Brain pericyte (primary cell): Measurements from ENCODE around the gene EP300.

Experiments used
- DNase-seq: peaks from one replicate; pipeline ENCODE4 v3.0.0-alpha.2; 2012; ENCODE audit warnings: low read depth, low spot score

Gene EP300

GRCh38 chr22:41204992-41205900 lies 112.9 kb downstream of the EP300 start, which contains the start of gene L3MBTL2:
Gene L3MBTL2 (plus strand): TSS chr22:41205312. CDS start chr22:41205363, 51 bp downstream.
- peak; percentile 81 for DNase-seq

DNA sequence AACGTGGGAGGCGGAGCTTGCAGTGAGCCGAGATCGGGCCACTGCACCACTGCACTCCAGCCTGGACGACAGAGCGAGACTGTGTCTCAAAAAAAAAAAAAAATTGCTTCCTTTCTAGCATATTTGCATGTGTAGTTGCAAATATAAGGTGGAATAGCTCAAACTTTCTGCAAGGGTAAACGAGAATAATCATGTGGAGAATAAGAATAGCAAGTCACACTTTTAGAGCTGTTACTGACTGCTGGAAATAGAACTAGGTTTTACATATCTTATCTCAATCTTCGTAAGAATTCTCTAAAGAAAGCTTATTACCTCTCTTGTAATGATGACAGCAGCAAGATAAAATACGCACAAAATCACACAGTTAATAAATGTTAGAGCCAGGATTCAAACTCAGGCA lies 114.3 kb downstream of the EP300 start:
- no peak for DNase-seq

DNA sequence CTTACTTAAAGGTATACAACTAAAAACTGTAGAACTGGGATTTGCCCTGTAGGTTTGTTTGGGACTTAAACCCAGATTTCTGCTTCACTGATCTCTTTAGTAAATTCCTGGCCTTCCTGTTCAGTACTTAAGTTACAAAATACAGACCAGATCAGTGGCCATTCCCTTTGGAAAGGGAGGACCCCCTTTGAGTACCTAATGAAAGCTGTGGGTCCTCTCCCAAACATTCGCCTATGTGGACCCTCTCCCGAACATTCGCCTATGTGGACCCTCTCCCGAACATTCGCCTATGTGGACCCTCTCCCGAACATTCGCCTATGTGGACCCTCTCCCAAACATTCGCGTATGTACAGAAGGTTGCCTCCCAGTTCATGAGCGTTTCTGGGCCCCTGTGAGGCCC lies 123.0 kb downstream of the EP300 start:
- DNase-seq, result no peak

- DNase-seq, result no peak
Observed at GRCh38 chr22:41215926-41216325, 123.5 kb downstream of the EP300 start.

- no peak for DNase-seq
Observed at GRCh38 chr22:41216984-41217383, 124.6 kb downstream of the EP300 start.

- no peak for DNase-seq
Observed at GRCh38 chr22:41217553-41218157, 125.3 kb downstream of the EP300 start.

DNA sequence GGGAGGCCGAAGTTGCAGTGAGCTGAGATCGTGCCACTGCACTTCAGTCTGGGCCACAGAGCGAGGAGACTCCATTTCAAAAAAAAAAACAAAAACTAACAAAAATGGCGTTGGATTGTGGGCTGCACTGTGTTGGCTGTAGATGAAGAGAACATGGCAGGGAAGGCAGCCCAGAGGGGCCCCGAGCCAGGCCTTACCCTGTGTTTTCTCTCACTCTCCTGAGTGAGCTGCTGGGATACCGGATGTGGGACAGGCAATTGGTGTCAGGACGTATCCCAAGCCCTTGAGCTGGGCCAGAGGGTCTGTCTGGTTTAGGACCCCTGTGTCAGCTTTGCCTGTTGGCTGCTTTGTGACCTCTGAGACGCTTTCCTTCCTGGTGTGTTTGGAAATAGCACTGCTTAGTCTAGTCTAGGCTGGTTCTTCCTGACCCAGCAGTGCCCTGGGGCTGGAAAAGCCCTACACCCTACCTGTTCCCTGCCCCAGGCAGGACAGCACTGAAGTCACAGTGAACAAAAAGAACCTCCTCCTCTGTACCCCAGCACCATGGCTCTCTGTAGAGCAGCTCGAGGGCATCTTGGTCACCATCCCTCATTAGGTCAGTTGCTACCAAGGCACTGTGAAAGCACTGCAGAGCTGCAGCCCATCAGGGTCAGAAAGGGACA lies 130.6 kb downstream of the EP300 start:
- DNase-seq, result no peak

GRCh38 chr22:41223535-41223934 lies 131.1 kb downstream of the EP300 start:
- DNase-seq, result no peak

DNA sequence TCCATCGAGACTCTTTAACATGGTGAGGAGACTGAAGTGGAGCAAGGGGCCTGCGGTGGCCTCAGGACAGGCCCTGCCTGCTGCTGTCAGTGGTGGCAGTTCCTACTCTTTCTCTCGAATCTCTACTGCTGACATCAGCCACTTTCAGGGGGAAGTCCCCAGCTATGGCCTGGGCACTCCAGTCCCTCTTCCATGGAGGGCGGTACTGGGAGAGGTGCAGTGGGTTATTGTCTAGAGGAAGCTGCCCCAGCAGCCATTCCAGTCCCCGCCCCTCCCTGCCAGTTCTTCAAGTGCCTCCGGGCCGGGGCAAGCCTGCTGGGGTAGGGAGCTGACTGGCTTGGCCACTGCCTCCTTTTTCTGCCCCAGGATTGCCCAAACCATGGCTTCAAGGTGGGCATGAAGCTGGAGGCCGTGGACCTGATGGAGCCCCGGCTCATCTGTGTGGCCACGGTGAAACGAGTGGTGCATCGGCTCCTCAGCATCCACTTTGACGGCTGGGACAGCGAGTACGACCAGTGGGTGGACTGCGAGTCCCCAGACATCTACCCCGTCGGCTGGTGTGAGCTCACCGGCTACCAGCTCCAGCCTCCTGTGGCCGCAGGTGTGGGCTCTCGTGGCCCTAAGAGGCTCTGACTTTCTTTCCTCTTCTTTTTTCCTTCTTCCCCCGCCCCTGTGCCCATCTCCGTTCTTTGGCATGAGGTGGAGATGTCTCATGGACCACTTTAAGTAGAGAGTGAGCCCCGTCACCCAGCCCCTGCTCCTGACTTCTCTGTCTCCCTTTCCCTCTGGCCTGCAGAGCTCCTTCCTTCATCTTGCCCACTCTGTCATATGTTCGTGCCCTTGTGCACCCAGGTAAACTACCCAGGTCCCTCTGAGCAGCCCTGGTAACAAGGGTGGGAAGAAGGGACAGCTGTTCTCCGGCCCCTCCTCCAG lies 134.6 kb downstream of the EP300 start:
- no peak for DNase-seq

DNA sequence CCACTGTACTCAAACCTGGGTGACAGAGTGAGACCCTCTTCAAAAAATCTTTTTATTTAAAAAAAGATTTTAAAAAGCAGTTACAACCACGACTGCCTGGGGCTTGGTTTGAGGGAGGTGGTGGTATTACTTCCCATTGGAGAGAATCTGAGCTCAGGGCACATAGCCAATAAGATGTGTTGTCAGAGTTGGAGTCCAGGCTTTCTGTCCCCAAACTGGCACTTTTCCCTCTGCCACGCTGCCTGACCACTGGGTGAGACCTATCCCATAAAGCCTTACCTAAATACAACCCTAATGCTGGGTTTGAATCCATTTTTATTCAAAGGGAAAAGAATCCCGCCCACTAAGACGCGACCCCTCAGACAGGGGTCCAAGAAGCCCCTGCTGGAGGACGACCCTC lies 136.8 kb downstream of the EP300 start:
- no peak for DNase-seq
